K562 (cell line): ENCODE results near the gene SLC2A8. TPM values are rescaled to one million over a fixed set of nuclear protein-coding genes. Genes with fewer than 3 reads are reported as not detected.
A peak's percentile ranks its signal among the peaks of the same experiment; 100 is the strongest.

Experiments used
- ASH1L ChIP-seq: fragments of 450-650 bp; IDR thresholded peaks from 2 replicates; pipeline ENCODE4 v1.6.1; 2018; ENCODE audit warnings: borderline replicate concordance, mild to moderate bottlenecking, low read depth; ENCODE audit not compliant: partially characterized antibody
- HCFC1 ChIP-seq: IDR thresholded peaks from 2 replicates; pipeline ENCODE4 v1.6.1; 2012; ENCODE audit warnings: low read depth, low read length, improper control_type of control experiment
- HNRNPUL1 ChIP-seq: fragments of 200-400 bp; formaldehyde crosslinking; IDR thresholded peaks from 2 replicates; pipeline ENCODE4 v1.6.1; 2017; ENCODE audit warnings: low read length
- MEF2D ChIP-seq: conservative IDR thresholded peaks from 2 replicates; pipeline ENCODE4 v1.6.1; 2016; ENCODE audit warnings: low read depth, missing genetic modification characterization, missing compliant biosample characterization
- PCBP1 ChIP-seq: fragments of 200-400 bp; formaldehyde crosslinking; IDR thresholded peaks from 2 replicates; pipeline ENCODE4 v1.6.1; 2018; ENCODE audit warnings: mild to moderate bottlenecking, low read depth, low read length; ENCODE audit not compliant: poor library complexity, severe bottlenecking
- POLR2AphosphoS2 ChIP-seq: IDR thresholded peaks from 2 replicates; pipeline ENCODE4 v1.6.1; 2012; ENCODE audit warnings: low read length, improper control_type of control experiment
- PRMT5 ChIP-seq: sonication (generic); formaldehyde crosslinking; IDR thresholded peaks from 2 replicates; pipeline ENCODE4 v1.5.0; 2020; ENCODE audit warnings: missing genetic modification reagents
- RBBP5 ChIP-seq: fragments of 200-600 bp; sonication (generic); IDR thresholded peaks from 2 replicates; pipeline ENCODE4 v1.6.1; 2012; ENCODE audit warnings: borderline replicate concordance, mild to moderate bottlenecking, low read length, control low read depth, inconsistent platforms; ENCODE audit not compliant: insufficient read depth, poor library complexity, severe bottlenecking
- RFX7 ChIP-seq: fragments of 250-450 bp; sonication (Bioruptor Pico); IDR thresholded peaks from 2 replicates; pipeline ENCODE4 v1.5.1; 2021; ENCODE audit warnings: mild to moderate bottlenecking
- SMARCE1 ChIP-seq: fragments of 450-650 bp; IDR thresholded peaks from 2 replicates; pipeline ENCODE4 v1.7.1; 2016; ENCODE audit warnings: mild to moderate bottlenecking
- ZBTB17 ChIP-seq: fragments of 450-650 bp; formaldehyde crosslinking; IDR thresholded peaks from 2 replicates; pipeline ENCODE4 v1.4.0; 2020; ENCODE audit warnings: mild to moderate bottlenecking
- ZNF586 ChIP-seq: fragments of 450-650 bp; formaldehyde crosslinking; conservative IDR thresholded peaks from 2 replicates; pipeline ENCODE4 v1.4.0; 2020; ENCODE audit warnings: mild to moderate bottlenecking, moderate library complexity
- ZNF717 ChIP-seq: fragments of 250-450 bp; sonication (Bioruptor Pico); IDR thresholded peaks from 2 replicates; pipeline ENCODE4 v1.5.0; 2021
- polyA plus RNA-seq, 8 experiments: library from polyadenylated mRNA; depleted of rRNA in 4 of 8; stranded (reverse) in 5 of 8; unstranded in 3 of 8; fragments of >200 nt; fragmentation: Nextera tagmentation in 2 of 8; fragmentation: Illumina TruSeq in 1 of 8; extraction: Ambion mirVana in 2 of 8; extraction: Trizol in 1 of 8; gene quantifications; 2 replicates each; pipeline versions ENCODE4 v1.2.1 to v1.2.3, GENCODE V29; 2011 to 2014; ENCODE audit warnings: inconsistent platforms in 1 of 8, missing spikeins in 1 of 8
- total RNA-seq, 7 experiments: library from RNA; depleted of rRNA in 6 of 7; stranded (reverse); fragments of >200 nt in 6 of 7; fragmentation: Illumina TruSeq in 2 of 7; extraction: Trizol in 2 of 7; gene quantifications; 2 replicates each; pipeline versions ENCODE4 v1.2.1 to v1.2.3, GENCODE V29; 2011 to 2021; ENCODE audit warnings: low replicate concordance in 1 of 7
- TF ChIP-seq, protein P1 (sequence below): fragments of 450-650 bp; IDR thresholded peaks from 2 replicates; pipeline ENCODE4 v1.6.1; 2017; ENCODE audit warnings: antibody characterized with exemption
- TF ChIP-seq, protein P2 (sequence below), 2 experiments: IDR thresholded peaks in 1 of 2; conservative IDR thresholded peaks in 1 of 2; 2 replicates each; pipeline ENCODE4 v1.6.1; 2016; ENCODE audit warnings: low read depth in 2 of 2, mild to moderate bottlenecking in 1 of 2, missing compliant biosample characterization in 1 of 2, missing genetic modification characterization in 1 of 2, moderate library complexity in 1 of 2
- TF ChIP-seq, protein P3 (sequence below): sonication (generic); IDR thresholded peaks from 2 replicates; pipeline ENCODE4 v1.6.1; 2016
- TF ChIP-seq, protein P4 (sequence below): sonication (generic); formaldehyde crosslinking; IDR thresholded peaks from 2 replicates; pipeline ENCODE4 v1.8.0; 2022; ENCODE audit warnings: mild to moderate bottlenecking, missing genetic modification reagents

Gene SLC2A8
- total and polyA plus RNA-seq, 9 of the 15 experiments (the other 6 are each of a cell fraction or from before 2014, with no cell fraction given) = 0.13 to 12.9 (median 5.2) TPM

DNA sequence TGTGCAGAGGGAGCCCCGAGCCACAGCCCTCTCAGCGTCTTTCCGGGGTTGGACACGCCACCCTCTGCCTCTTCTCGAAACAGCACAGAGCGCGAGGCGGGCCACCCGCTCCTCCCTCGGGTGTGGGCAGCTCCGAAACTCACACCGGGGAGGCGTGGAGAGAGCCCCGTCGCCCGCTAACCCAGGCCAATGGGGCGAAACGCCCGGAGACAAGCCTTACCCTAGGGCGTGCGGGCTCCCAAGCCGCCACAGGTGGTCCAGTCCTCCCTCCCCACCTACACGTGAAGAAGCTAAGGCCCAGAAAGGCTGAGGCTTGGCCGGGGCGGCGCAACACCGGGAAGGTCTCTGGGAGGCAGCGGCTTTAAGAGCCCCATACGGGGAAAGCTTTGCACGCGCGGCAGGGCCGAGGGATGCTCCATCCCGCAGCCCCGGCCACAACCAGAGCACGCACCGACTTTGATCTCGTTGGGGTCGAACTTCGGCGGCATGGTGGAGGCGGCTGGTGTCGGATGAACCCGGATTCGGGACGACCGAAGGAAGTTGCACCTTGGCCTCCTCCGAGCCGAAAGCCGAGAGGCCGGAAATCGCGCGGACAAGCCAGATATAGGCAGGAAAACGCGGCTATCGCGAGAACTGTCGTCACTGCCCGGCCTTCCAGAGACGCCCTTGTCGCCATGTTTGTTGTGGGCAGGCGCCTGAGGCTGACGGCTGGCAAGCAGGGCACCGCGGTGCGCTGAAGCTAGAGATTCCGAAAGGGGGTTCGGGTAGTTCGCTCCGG, 54.0 kb downstream of the SLC2A8 start, which contains the start of the genes LRSAM1 and RPL12 (continued):
- TF ChIP-seq, protein P1, sequence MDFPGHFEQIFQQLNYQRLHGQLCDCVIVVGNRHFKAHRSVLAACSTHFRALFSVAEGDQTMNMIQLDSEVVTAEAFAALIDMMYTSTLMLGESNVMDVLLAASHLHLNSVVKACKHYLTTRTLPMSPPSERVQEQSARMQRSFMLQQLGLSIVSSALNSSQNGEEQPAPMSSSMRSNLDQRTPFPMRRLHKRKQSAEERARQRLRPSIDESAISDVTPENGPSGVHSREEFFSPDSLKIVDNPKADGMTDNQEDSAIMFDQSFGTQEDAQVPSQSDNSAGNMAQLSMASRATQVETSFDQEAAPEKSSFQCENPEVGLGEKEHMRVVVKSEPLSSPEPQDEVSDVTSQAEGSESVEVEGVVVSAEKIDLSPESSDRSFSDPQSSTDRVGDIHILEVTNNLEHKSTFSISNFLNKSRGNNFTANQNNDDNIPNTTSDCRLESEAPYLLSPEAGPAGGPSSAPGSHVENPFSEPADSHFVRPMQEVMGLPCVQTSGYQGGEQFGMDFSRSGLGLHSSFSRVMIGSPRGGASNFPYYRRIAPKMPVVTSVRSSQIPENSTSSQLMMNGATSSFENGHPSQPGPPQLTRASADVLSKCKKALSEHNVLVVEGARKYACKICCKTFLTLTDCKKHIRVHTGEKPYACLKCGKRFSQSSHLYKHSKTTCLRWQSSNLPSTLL = no peak
- 0 out of 2 replicates have a peak, but pooled peaks have one; percentile 10 for TF ChIP-seq SMARCE1
- TF ChIP-seq, protein P2, sequence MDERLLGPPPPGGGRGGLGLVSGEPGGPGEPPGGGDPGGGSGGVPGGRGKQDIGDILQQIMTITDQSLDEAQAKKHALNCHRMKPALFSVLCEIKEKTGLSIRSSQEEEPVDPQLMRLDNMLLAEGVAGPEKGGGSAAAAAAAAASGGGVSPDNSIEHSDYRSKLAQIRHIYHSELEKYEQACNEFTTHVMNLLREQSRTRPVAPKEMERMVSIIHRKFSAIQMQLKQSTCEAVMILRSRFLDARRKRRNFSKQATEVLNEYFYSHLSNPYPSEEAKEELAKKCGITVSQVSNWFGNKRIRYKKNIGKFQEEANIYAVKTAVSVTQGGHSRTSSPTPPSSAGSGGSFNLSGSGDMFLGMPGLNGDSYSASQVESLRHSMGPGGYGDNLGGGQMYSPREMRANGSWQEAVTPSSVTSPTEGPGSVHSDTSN (CRISPR knock-in tag; IDR thresholded peaks at IDR 0.05; ENCODE audit: low read depth) = no peak
- TF ChIP-seq, protein P2 (tag; conservative IDR thresholded peaks at IDR 0.05; ENCODE audit: low read depth) = no peak
- peak; percentile 96 for TF ChIP-seq PCBP1
- TF ChIP-seq, protein P3, sequence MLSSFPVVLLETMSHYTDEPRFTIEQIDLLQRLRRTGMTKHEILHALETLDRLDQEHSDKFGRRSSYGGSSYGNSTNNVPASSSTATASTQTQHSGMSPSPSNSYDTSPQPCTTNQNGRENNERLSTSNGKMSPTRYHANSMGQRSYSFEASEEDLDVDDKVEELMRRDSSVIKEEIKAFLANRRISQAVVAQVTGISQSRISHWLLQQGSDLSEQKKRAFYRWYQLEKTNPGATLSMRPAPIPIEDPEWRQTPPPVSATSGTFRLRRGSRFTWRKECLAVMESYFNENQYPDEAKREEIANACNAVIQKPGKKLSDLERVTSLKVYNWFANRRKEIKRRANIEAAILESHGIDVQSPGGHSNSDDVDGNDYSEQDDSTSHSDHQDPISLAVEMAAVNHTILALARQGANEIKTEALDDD = peak; percentile 86
- peak; percentile 87; the same call in 1 of the 2 replicates for TF ChIP-seq POLR2AphosphoS2
- TF ChIP-seq HCFC1 = peak; percentile 95
- no peak for TF ChIP-seq ZNF717
- TF ChIP-seq ZBTB17 (CRISPR knock-in tag) = peak; percentile 82; the same call in 1 of the 2 replicates
- TF ChIP-seq PRMT5 (CRISPR knock-in tag) = no peak
- TF ChIP-seq ZNF586 (CRISPR knock-in tag) = no peak
- TF ChIP-seq ASH1L = peak; percentile 59
- 0 out of 2 replicates have a peak, but pooled peaks have one; percentile 18 for TF ChIP-seq MEF2D (tag)
- TF ChIP-seq RFX7 = 0 out of 2 replicates have a peak, but pooled peaks have one; percentile 14
- TF ChIP-seq, protein P4, sequence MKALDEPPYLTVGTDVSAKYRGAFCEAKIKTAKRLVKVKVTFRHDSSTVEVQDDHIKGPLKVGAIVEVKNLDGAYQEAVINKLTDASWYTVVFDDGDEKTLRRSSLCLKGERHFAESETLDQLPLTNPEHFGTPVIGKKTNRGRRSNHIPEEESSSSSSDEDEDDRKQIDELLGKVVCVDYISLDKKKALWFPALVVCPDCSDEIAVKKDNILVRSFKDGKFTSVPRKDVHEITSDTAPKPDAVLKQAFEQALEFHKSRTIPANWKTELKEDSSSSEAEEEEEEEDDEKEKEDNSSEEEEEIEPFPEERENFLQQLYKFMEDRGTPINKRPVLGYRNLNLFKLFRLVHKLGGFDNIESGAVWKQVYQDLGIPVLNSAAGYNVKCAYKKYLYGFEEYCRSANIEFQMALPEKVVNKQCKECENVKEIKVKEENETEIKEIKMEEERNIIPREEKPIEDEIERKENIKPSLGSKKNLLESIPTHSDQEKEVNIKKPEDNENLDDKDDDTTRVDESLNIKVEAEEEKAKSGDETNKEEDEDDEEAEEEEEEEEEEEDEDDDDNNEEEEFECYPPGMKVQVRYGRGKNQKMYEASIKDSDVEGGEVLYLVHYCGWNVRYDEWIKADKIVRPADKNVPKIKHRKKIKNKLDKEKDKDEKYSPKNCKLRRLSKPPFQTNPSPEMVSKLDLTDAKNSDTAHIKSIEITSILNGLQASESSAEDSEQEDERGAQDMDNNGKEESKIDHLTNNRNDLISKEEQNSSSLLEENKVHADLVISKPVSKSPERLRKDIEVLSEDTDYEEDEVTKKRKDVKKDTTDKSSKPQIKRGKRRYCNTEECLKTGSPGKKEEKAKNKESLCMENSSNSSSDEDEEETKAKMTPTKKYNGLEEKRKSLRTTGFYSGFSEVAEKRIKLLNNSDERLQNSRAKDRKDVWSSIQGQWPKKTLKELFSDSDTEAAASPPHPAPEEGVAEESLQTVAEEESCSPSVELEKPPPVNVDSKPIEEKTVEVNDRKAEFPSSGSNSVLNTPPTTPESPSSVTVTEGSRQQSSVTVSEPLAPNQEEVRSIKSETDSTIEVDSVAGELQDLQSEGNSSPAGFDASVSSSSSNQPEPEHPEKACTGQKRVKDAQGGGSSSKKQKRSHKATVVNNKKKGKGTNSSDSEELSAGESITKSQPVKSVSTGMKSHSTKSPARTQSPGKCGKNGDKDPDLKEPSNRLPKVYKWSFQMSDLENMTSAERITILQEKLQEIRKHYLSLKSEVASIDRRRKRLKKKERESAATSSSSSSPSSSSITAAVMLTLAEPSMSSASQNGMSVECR (CRISPR knock-in tag) = peak; percentile 95
- TF ChIP-seq RBBP5 = peak; percentile 99
- no peak for TF ChIP-seq HNRNPUL1
